GM10847 (cell line): Measurements from ENCODE around the gene CD44.

Source experiments
- POLR2A ChIP-seq: IDR thresholded peaks from 2 replicates; pipeline ENCODE4 v1.6.1; 2011; ENCODE audit not compliant: insufficient read length; ENCODE audit errors: extremely low read depth

The CD44 gene

DNA sequence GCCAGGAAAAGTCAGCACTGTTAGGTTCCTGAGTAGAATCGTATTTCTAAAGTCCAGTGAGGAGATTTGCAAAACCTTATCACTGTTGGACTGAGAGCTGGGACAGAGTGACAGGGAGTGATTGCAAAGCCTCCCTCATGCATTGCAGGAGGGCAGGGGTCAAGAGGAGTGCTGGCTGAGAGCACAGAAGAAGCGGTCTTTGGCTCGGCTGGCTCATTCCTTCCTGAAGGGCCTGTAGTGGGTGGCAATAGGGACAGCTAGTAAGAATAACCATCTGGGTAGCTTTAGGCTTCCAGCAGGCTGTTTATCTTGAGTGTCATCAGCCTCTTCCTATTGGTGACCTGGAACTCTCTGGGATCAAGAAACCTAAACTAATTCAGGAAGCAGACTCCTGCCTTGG lies 53.4 kb downstream of the CD44 start:
- TF ChIP-seq POLR2A, result no peak

GRCh38 chr11:35193767-35194166 lies 54.8 kb downstream of the CD44 start:
- TF ChIP-seq POLR2A, result no peak

- TF ChIP-seq POLR2A, result no peak
Observed at GRCh38 chr11:35197292-35197691, 58.3 kb downstream of the CD44 start.

DNA sequence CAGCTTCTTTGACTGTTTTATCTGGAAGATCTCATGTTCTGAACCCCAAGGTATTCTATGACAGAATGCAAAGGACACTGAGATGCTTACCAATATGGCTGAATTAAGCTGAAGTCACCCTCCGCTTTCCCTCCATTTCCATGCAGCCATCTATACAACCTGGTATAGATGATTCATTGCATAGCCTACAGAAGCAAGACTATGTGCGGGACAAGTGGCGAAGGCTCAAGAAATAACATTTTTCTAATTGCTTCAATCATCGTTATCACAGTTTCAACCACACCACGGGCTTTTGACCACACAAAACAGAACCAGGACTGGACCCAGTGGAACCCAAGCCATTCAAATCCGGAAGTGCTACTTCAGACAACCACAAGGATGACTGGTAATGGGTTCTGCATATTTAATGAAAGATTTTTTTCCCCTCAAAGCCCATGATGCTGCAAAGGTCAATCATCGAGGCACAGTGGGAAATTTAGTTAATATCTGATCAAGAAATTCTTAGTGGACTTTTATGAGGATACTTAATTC lies 61.9 kb downstream of the CD44 start:
- TF ChIP-seq POLR2A, result no peak

- no peak for TF ChIP-seq POLR2A
Observed at GRCh38 chr11:35204614-35205013, 65.6 kb downstream of the CD44 start.

- TF ChIP-seq POLR2A, result no peak
Observed at GRCh38 chr11:35206616-35207015, 67.6 kb downstream of the CD44 start.

- TF ChIP-seq POLR2A, result no peak
Observed at GRCh38 chr11:35207471-35208403, 68.8 kb downstream of the CD44 start.

DNA sequence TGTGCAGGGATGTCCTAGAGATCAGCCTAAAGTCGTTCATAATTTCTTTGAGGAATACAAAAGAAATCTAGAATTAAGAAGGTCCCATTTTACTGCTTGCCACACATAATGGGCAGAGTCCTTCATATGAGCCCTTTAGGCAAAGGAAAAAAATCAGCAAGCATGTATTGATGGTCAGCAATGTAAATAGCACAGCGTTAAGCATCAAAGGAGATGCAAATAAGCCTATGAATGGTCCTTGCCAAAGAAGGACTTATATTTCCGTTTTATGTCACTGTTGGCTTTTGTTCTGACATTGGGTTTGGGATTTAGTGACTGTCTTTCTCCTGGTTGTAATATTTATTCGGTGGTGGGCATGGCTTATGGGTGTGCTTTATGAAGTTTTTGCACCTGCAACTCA lies 69.8 kb downstream of the CD44 start:
- TF ChIP-seq POLR2A, result no peak

DNA sequence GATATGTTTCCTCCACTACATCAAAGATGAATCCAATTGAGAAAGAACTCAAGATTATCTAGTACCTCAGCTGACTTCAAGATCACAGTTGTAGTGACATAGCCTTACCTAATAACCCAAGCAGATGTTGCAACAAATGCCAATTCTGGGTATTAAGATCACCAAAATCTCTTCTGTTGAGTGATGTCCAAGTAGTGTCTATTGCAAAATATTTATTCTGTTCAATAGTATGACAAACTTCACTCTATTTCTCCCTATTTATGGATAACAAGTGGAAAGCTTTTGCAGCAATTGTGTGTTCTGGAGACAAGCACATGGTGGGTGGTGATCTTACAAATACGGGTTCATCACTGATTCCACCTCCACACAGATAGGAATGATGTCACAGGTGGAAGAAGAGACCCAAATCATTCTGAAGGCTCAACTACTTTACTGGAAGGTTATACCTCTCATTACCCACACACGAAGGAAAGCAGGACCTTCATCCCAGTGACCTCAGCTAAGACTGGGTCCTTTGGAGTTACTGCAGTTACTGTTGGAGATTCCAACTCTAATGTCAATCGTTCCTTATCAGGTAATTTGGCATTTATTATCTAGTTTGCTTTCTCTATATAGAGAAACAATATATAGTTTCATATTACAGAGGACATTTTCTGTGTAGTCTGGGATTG lies 72.0 kb downstream of the CD44 start:
- TF ChIP-seq POLR2A, result no peak

DNA sequence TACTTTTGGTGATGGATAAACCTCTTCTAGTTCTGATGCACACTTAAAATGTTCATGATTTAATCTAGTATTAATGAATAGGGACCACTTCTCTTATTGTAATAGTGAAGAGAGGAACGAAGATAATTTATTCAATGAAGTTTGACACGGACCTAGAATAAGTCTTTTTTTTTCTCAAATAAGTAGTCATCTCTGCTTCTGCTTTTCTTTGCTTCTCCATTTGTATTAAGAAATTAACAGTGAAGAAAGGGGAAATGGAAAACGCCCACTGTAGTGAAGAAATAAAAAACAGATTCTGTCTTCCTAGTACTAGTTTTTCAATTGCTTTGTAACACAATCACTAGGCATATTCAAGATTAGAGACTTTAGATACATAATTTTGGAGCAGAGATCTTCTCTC lies 73.0 kb downstream of the CD44 start:
- no peak for TF ChIP-seq POLR2A

- no peak for TF ChIP-seq POLR2A
Observed at GRCh38 chr11:35214226-35214770, 75.3 kb downstream of the CD44 start.

DNA sequence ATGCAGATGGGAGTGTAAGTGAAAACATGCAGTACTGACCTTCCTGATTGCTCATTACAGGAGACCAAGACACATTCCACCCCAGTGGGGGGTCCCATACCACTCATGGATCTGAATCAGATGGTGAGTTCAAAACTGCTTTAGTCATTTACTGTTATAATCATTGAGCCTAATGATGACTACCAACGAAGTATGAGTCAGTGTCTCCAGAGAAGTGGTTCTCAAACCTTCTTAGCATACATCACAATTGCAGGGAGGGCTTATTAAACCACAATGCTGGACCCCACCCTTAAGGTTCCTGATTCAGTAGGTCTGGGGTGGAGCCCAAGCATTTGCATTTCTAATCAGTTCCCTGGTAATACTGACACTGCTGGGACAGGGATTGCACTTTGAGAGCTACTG lies 75.8 kb downstream of the CD44 start:
- no peak for TF ChIP-seq POLR2A

DNA sequence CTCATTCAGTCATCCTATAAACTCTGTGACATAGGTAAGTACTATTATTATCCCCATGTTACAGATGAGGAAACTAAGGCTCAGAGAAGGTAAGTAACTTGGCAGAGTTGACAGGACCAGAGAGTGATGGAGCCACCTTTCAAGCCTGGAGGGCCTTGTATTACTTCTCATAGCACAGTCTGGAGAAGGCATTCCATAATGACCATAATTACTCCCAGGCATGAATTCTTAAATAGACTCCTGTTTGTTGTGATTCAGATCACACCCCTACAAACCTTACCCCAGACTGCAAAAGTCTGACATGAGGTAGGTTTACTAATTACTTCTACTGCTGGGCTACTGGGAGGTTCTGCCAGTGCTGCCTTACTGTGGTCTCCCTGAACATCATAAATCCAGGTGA lies 77.0 kb downstream of the CD44 start:
- no peak for TF ChIP-seq POLR2A

DNA sequence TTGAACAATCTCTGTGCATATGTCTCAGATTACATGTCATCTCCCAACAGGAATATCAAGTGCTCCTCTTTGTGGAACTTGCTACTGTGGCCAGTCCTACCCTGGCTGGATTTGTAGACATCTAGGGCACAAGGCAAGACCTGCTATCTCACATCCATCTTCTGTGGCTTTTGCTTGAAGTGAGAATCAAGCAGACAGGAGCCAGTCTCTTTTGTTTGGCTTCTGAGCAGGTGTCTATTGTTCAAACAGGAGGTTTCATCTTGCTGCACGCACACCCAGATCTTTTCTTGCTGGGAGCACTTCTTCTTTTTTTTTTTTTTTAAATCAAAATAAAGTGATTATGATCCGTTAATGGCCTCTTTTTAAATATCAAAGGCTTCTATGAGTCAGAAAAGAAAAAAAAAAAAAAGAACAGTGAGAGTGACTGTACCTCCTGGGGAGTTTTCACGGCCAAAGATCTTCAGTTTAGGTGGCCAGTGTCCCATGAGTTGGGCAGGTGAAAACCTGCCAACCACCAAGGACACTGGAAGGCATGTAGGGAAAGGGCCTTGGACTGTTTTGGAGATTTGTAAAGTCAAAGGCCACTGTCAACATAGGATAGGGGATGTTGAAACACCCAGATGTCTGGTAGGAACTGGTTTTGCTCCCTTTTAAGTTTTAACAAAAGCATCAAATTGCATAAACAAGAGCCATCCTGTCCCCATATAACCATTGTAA lies 78.1 kb downstream of the CD44 start:
- no peak for TF ChIP-seq POLR2A

GRCh38 chr11:35218956-35219355 lies 80.0 kb downstream of the CD44 start:
- no peak for TF ChIP-seq POLR2A

GRCh38 chr11:35223371-35223796 lies 84.4 kb downstream of the CD44 start:
- no peak for TF ChIP-seq POLR2A

GRCh38 chr11:35223991-35224390 lies 85.0 kb downstream of the CD44 start:
- TF ChIP-seq POLR2A, result no peak
